Measurements from ENCODE around the gene OPRL1. TPM values are rescaled to one million over a fixed set of nuclear protein-coding genes. Genes with fewer than 3 reads are reported as not detected.

Gene OPRL1
- total RNA-seq, 1 donor from 2014 or later = 0.49 TPM

- ATAC-seq (no peak), DNase-seq (ENCODE audit: missing footprints) (no peak)
- intact Hi-C loops (cut with DNase I) = no loop called here
Observed at GRCh38 chr20:64092258-64093012, 12.6 kb downstream of the OPRL1 start.

DNA sequence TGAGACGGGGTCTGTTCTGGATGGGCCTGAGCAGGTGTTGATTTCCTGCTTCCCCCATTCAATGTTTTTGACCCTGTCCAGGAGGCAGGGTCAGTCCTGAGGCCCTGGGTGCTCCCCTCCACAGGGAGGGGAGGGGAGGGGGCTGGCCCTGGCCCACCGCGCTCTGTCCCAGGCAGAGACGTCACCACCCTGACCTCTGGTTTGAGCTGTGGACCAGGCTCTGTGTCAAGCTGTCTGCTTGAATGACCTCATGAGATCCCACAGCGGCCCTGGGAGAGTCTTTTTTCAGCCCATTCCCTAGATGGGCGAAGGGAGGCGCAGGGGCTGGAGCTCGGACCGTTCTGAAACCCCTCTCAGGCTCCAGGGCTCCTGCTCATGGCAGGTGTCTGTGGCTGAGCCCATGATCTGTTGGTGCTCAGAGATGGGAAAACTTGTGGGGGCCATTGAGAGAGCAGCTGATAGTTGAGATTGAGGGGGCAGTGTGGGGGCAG lies 13.2 kb downstream of the OPRL1 start:
- intact Hi-C loops (cut with DNase I) = no loop called here
- ATAC-seq = no peak
- no peak for DNase-seq (ENCODE audit: missing footprints)

DNA sequence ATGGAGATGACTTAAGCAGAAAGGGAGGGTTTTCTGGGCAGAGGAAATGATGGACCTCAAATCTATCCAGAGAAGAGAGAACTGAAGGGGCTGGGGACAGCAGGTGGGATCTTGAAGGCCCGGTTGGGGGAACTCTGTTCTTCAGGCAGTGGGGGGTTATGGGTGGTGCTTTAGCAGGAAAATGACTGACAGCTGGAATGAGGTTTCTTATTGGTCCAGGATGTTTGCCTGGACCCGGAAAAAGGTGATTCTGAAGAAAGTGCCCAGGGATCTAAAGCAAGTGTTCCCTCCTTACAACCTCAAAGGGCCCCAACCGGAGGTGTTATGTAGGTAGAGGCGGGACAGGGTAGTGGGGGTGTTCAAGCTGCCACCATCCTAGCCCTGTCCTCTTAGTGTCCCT lies 15.6 kb downstream of the OPRL1 start:
- intact Hi-C loops (cut with DNase I) = no loop called here
- ATAC-seq = no peak

GRCh38 chr20:64095927-64096326 lies 16.0 kb downstream of the OPRL1 start:
- DNase-seq (ENCODE audit: missing footprints) (no peak), ATAC-seq (no peak)
- intact Hi-C loops (cut with DNase I) = no loop called here

More for the DNA sequence above, 15.6 kb downstream of the OPRL1 start:
- DNase-seq (ENCODE audit: missing footprints) = no peak

GRCh38 chr20:64096535-64096934 lies 16.7 kb downstream of the OPRL1 start:
- ATAC-seq (no peak), DNase-seq (ENCODE audit: missing footprints) (no peak)
- intact Hi-C loops (cut with DNase I) = no loop called here

GRCh38 chr20:64098471-64099013 lies 18.7 kb downstream of the OPRL1 start:
- ATAC-seq (no peak), DNase-seq (ENCODE audit: missing footprints) (no peak)
- intact Hi-C loops (cut with DNase I) = no loop called here

DNA sequence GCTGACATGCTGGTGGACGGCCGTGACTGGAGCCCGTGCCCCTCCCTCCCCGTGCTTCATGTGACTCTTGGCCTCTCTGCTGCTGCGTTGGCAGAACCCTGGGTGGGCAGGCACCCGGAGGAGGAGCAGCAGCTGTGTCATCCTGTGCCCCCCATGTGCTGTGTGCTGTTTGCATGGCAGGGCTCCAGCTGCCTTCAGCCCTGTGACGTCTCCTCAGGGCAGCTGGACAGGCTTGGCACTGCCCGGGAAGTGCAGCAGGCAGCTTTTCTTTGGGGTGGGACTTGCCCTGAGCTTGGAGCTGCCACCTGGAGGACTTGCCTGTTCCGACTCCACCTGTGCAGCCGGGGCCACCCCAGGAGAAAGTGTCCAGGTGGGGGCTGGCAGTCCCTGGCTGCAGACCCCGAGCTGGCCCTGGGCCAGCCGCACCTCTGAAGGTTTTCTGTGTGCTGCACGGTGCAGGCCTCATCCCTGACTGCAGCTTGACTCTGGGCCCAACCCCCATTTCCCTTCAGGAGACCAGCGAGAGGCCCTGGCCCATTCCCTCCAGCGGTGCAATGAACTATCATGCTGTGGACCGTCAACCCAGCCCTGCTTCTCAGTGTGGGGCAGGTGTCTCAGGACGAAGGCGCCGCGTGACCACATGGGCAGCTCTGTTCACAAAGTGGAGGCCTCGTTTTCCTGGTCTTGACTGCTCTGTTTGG lies 19.4 kb downstream of the OPRL1 start:
- no peak for ATAC-seq
- intact Hi-C loops (cut with DNase I) = no loop called here

DNA sequence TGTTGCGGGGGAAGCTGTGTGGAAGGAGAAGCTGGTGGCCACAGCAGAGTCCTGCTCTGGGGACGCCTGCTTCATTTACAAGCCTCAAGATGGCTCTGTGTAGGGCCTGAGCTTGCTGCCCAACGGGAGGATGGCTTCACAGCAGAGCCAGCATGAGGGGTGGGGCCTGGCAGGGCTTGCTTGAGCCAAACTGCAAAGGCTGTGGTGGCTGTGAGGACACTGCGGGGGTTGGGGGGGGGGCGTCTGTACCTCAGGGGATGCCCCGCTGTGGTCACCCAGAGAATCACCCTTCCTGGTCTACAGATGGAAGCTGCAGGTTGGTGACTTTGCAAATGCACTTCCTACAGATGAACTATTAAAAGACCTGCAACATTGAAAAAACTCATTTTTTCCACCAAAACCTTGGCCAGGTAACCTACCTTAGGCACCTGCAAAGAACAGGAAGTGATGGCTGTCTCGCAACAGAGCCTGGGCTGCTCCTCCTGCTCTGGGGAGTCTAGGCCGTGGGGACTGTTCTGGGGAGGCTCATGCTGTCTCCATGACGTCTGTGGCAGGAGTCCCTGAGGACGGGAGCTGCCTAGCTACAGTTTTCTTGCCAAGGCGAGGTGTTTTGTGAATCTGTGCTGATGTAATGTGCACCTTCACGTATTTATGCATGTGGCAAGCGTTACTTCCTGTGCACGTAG lies 20.1 kb downstream of the OPRL1 start:
- intact Hi-C loops (cut with DNase I) = no loop called here
- ATAC-seq (no peak), DNase-seq (ENCODE audit: missing footprints) (no peak)

More for the DNA sequence above, 19.4 kb downstream of the OPRL1 start:
- DNase-seq (ENCODE audit: missing footprints) = peak; percentile 64

DNA sequence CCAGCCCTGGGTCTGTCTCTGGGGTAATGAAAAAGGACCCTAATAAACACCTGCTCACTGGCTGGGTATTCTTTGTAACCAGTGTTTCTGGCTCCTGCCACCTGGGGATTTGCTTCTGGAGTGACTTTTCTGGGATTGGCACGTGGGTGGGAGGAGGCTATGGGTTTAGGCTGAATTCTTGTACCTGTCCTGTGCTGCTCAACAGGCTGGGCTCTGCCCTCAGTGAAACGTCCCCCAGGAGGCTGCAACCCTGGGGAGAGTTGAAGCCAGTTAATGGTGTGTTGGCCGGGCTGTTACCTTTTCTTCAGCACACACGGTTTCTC lies 20.6 kb downstream of the OPRL1 start:
- DNase-seq (ENCODE audit: missing footprints) (no peak), ATAC-seq (no peak)
- intact Hi-C loops (cut with DNase I) = no loop called here

- intact Hi-C loops (cut with DNase I) = no loop called here
- DNase-seq (ENCODE audit: missing footprints) (peak; percentile 45), ATAC-seq (no peak)
Observed at GRCh38 chr20:64100946-64101688, 21.2 kb downstream of the OPRL1 start.

DNA sequence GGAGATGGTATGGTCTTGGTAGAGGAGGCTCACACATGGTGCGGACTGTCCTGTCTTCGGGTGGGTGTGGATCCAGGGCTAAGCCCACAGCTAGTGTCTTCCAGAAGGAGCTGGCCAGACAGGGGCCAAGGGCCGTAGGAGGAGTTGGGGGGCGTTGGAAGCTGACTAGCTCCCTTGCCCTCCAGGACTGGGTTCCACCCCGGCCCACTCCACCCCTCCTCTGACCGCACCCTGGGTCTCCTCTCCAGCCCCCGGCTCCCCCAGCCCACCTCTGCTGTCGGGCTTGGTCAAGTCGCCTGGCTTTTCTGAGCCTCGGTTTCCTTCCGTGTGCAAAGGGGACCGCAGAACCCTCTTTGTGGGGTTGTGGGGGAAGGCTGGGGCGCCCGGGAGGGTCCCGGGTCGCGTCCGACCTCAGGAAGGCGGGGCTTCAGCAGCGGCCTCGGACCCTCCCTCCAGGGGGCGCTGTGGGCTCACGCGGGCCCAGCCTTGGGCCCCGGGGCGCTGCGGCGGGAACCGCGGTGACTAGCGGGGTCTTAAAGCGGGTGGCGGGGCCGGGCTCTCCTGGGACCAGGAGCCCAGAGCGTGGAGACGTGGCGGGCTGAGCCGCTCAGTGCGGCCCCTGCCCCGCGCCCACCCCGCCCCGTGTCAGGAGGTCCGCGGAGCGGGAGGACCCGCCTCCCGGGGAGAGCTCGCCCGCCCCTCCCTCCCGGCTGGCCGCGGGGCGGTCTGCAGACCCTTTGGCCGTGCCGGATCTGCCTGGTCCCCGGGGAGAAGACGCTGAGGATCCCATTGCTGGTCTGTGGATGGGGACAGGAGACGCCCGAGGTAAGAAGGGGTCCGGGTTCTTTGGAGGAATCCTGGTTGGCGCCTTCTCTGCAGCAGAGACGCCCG lies 22.1 kb downstream of the OPRL1 start:
- intact Hi-C loops (cut with DNase I) = no loop called here

DNA sequence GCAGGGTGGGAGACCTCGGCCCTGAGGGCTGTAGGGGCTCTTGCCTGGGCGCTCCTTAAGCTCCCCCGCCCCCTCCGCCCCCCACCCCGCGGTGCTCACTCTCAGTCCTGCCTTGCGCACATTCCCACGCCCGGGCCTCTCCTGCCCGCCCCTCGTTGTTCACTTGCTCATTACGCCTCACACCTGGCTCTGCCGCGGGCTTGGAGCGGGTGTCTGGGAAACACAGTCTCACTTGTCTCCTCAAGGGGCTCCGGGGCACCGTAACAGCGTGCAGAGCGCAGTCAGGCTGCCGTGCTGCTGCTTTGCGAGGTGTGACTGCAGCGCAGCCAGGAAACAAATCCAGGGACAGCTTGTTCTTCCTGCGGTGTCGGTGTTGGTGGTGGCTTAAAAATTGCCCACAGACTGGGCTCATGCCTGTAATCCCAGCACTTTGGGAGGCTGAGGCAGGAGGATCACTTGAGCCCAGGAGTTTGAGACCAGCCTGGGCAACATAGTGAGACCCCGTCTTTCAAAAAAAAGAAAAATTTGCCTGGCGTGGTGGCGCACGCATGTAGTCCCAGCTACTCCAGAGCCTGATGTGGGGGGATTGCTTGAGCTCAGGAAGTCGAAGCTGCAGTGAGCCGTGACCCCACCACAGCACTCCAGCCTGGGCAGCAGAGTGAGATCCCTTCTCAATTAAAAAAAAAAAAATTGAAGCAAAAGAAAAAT lies 22.9 kb downstream of the OPRL1 start:
- ATAC-seq (peak; percentile 40), DNase-seq (ENCODE audit: missing footprints) (no peak)
- intact Hi-C loops (cut with DNase I) = no loop called here

More for the DNA sequence above, 22.1 kb downstream of the OPRL1 start:
- peak; percentile 66 for DNase-seq (ENCODE audit: missing footprints)
- peak; percentile 67 for ATAC-seq

DNA sequence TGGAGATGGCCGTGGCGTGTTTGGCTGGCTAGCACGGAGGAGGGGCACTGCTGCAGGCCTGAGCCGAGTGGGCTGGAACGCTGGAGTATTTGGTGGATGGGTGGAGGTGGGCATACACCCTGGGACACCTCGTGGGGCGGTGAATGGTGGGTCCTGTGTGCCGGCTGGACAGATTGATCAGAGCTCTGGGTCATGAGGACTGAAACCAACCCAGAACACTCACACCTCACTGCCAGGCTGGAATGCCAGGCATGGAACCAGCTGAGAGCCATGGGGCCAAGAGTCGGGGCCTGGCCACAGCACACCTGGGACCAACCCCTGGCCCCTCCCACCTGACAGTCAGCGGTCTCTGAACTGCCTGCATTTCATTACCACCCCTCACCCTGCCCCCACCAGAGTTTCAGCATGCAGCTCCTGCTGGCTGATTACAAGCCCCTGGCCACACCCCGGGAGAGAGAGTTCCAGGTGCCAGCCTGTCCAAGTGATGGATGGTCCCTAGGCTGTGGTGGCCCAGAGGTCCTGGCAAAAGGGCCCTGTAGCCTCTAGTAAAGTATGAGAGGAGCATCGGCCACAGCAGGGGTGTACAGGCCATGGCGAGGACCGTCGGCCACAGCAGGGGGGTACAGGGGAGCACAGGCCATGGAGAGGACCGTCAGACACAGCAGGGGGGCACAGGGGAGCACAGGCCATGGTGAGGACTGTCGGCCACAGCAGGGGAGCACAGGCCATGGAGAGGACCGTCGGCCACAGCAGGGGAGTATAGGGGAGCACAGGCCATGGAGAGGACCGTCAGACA lies 24.2 kb downstream of the OPRL1 start:
- intact Hi-C loops (cut with DNase I) = no loop called here
- ATAC-seq (no peak), DNase-seq (ENCODE audit: missing footprints) (no peak)

GRCh38 chr20:64104667-64105451 lies 25.0 kb downstream of the OPRL1 start:
- no peak for ATAC-seq
- peak; percentile 51 for DNase-seq (ENCODE audit: missing footprints)
- intact Hi-C loops (cut with DNase I) = no loop called here

DNA sequence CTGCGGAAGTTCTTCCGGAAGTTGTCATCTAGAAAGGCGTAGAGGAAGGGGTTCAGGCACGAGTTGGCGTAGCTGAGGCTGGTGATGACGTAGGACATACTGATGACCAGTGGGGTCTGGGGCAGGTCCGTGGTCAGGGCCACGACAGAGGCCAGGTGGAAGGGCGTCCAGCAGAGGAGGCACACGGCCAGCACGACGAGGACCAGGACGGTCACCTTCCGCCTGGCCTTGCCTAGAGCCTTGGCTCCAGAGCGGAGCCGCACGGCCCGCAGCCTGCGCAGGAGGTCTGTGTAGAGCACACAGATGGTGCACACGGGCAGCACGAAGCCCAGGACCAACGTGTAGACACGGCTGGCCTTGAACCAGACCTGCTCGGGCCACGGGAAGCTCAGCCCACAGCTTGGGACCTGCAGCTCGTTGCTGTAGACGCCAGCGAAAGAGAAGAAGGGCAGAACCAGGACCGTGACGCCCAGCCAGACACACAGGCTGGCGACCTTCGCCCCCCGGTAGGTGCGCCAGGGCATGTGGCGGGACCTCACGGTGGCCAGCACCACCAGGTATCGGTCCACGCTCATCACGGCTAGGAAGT lies 26.1 kb downstream of the OPRL1 start:
- no peak for ATAC-seq
- DNase-seq (ENCODE audit: missing footprints) = peak; percentile 65
- intact Hi-C loops (cut with DNase I) = no loop called here

Data from Right ventricle myocardium inferior (tissue), 1 donor.